Measurements from ENCODE around the gene MYBPC2.

DNA sequence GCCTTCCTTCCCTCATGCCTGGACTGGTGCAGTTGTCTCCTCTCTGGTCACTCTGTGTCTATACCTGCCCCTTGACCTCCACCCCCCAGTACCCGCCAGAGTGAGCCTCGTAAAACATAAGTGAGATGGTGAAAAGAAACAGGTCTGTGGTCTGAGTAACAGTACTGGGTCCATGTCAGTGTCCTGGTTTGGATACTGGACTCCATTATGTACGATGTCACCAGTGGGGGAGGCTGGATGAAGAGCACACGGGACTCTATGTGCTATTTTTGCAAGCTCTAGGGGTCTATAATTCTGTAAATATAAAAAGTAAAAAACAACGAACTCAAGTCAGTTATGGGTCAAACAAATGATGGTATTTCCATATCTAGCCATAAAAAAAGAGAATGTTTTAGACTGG lies 14.4 kb downstream of the MYBPC2 start:
- TF ChIP-seq POLR2A (IDR thresholded peaks at IDR 0.05; ENCODE audit: low read length) = no peak
- no peak for TF ChIP-seq GATA1 (IDR thresholded peaks at IDR 0.05; ENCODE audit: low read depth, low read length)
